Neuronal stem cell (in vitro differentiated cells): ENCODE measurements around the gene PHF12.

Experiments
- DNase-seq: peaks from one replicate; pipeline ENCODE4 v3.0.0-alpha.2; 2013; ENCODE audit warnings: low spot score
- H2AFZ ChIP-seq: one replicate; pipeline ENCODE4 v1.6.1; 2013; ENCODE audit warnings: mild to moderate bottlenecking, low read length, inconsistent platforms
- H2AK5ac ChIP-seq: 2 replicates; pipeline ENCODE4 v1.6.1; 2013; ENCODE audit warnings: low read depth, mild to moderate bottlenecking, inconsistent platforms, low read length, moderate library complexity, mixed read lengths
- H2BK120ac ChIP-seq: 2 replicates; pipeline ENCODE4 v1.6.1; 2013; ENCODE audit warnings: low read depth, mild to moderate bottlenecking, inconsistent platforms, low read length, moderate library complexity, mixed read lengths
- H2BK12ac ChIP-seq: one replicate; pipeline ENCODE4 v1.6.1; 2013; ENCODE audit warnings: low read length, inconsistent platforms
- H2BK15ac ChIP-seq: 2 replicates; pipeline ENCODE4 v1.6.1; 2013; ENCODE audit warnings: mild to moderate bottlenecking, low read length, inconsistent platforms, mixed read lengths
- H2BK5ac ChIP-seq: one replicate; pipeline ENCODE4 v1.6.1; 2013; ENCODE audit warnings: inconsistent platforms, mild to moderate bottlenecking, low read length, moderate library complexity
- H3K14ac ChIP-seq: one replicate; pipeline ENCODE4 v1.6.1; 2013; ENCODE audit warnings: low read length, inconsistent platforms
- H3K18ac ChIP-seq: 2 replicates; pipeline ENCODE4 v1.6.1; 2013; ENCODE audit warnings: low read length, inconsistent platforms
- H3K23ac ChIP-seq: 2 replicates; pipeline ENCODE4 v1.6.1; 2013; ENCODE audit warnings: low read depth, mild to moderate bottlenecking, mixed read lengths, low read length, inconsistent platforms; ENCODE audit not compliant: poor library complexity
- H3K27ac ChIP-seq: replicated peaks from 3 replicates; pipeline ENCODE4 v1.5.1; 2013; ENCODE audit warnings: low read length, inconsistent platforms
- H3K27me3 ChIP-seq, 3 experiments: 2 replicates each; pipeline ENCODE4 v1.6.1; 2013; ENCODE audit warnings: low read length in 3 of 3, mild to moderate bottlenecking in 2 of 3, inconsistent platforms in 1 of 3, low read depth in 1 of 3, mixed read lengths in 1 of 3, moderate library complexity in 1 of 3; ENCODE audit not compliant: control insufficient read depth in 3 of 3, insufficient read depth in 3 of 3
- H3K36me3 ChIP-seq, 2 donors: replicated peaks in 1 of 2; 2 replicates each; pipeline ENCODE4 v1.6.1; 2013; ENCODE audit warnings: low read length in 2 of 2; ENCODE audit not compliant: control insufficient read depth in 2 of 2, insufficient read depth in 2 of 2
- H3K4ac ChIP-seq: 2 replicates; pipeline ENCODE4 v1.6.1; 2013; ENCODE audit warnings: inconsistent platforms, mild to moderate bottlenecking, low read length, moderate library complexity
- H3K4me1 ChIP-seq, 2 donors: 1 replicate in 1 of 2; 2 replicates in 1 of 2; pipeline ENCODE4 v1.6.1; 2013; ENCODE audit warnings: low read length in 2 of 2, low read depth in 1 of 2; ENCODE audit not compliant: control insufficient read depth in 2 of 2, insufficient read depth in 1 of 2
- H3K4me2 ChIP-seq: one replicate; pipeline ENCODE4 v1.6.1; 2013; ENCODE audit warnings: mild to moderate bottlenecking, low read length, inconsistent platforms; ENCODE audit not compliant: insufficient read depth, poor library complexity, severe bottlenecking
- H3K4me3 ChIP-seq, 2 donors: 2 replicates each; pipeline ENCODE4 v1.5.1; 2013; ENCODE audit warnings: low read length in 2 of 2, mild to moderate bottlenecking in 2 of 2, inconsistent platforms in 1 of 2, moderate library complexity in 1 of 2
- H3K79me1 ChIP-seq: one replicate; pipeline ENCODE4 v1.6.1; 2013; ENCODE audit warnings: low read depth, mild to moderate bottlenecking, inconsistent platforms, low read length, moderate library complexity
- H3K9ac ChIP-seq: one replicate; pipeline ENCODE4 v1.6.1; 2013; ENCODE audit warnings: mild to moderate bottlenecking, low read depth, low read length, inconsistent platforms; ENCODE audit not compliant: poor library complexity
- H3K9me3 ChIP-seq, 2 donors: replicated peaks in 1 of 2; 2 replicates each; pipeline versions ENCODE3 to v1.6.1; 2013; ENCODE audit warnings: low read length in 2 of 2, mild to moderate bottlenecking in 2 of 2, inconsistent platforms in 1 of 2, low read depth in 1 of 2, mixed read lengths in 1 of 2, moderate library complexity in 1 of 2; ENCODE audit not compliant: control insufficient read depth in 2 of 2, insufficient read depth in 1 of 2
- H4K8ac ChIP-seq: one replicate; pipeline ENCODE4 v1.6.1; 2013; ENCODE audit warnings: low read depth, mild to moderate bottlenecking, inconsistent platforms, low read length, moderate library complexity
- H4K91ac ChIP-seq: one replicate; pipeline ENCODE4 v1.6.1; 2013; ENCODE audit warnings: low read length, low read depth, mild to moderate bottlenecking, inconsistent platforms; ENCODE audit not compliant: poor library complexity
- WGBS, 2 donors: extraction: QIAGEN DNeasy Blood & Tissue Kit; methylation state at CpG; one replicate each; pipeline ENCODE4 v1.1.7; 2013; ENCODE audit warnings: missing lambda C conversion rate in 2 of 2, mixed read lengths in 1 of 2; ENCODE audit not compliant: insufficient read length in 2 of 2, insufficient replicate concordance in 1 of 2; ENCODE audit errors: extremely low coverage in 2 of 2; 5-methylcytosine and 5-hydroxymethylcytosine counted together

The PHF12 gene

GRCh38 chr17:28982131-28982793 is 30.9 kb upstream of the PHF12 start:
- H3K27me3 ChIP-seq = peaks cover 0 to 8% (median 0%) of the 10 kb centered on the region in 3 experiments
- H2BK15ac ChIP-seq = no peak overlapping the region
- H4K8ac ChIP-seq = no peak overlapping the region
- H2AFZ ChIP-seq = no peak overlapping the region
- no CpG with 5 or more reads among the region's 11 CpGs for WGBS, 2 donors
- no peaks in the 10 kb centered on the region for H3K79me1 ChIP-seq
- H2AK5ac ChIP-seq = no peak overlapping the region
- H3K4me3 ChIP-seq = no peak overlapping the region
- H3K18ac ChIP-seq = no peak overlapping the region
- H3K4ac ChIP-seq = no peak overlapping the region
- DNase-seq = no peak
- H2BK120ac ChIP-seq = no peak overlapping the region
- no peaks in the 10 kb centered on the region for H3K9me3 ChIP-seq
- H3K4me2 ChIP-seq = no peak overlapping the region
- no peak overlapping the region for H2BK12ac ChIP-seq
- H3K27ac ChIP-seq = no peak overlapping the region
- H2BK5ac ChIP-seq = no peak overlapping the region
- H3K36me3 ChIP-seq = no peaks in the 10 kb centered on the region
- H3K9ac ChIP-seq = no peak overlapping the region
- no peak overlapping the region for H3K23ac ChIP-seq
- peaks cover 0 to 30% of the 10 kb centered on the region in 2 donors for H3K4me1 ChIP-seq
- H4K91ac ChIP-seq = no peak overlapping the region
- H3K14ac ChIP-seq = no peak overlapping the region

GRCh38 chr17:28978356-28978964 is 27.1 kb upstream of the PHF12 start:
- WGBS, 2 donors = no CpG with 5 or more reads among the region's 2 CpGs
- Histone ChIP-seq H3K4me1 (peaks cover 4 to 6% of the 10 kb centered on the region in 2 donors), H2AFZ (no peak overlapping the region), H3K27ac (no peak overlapping the region), H3K4me2 (no peak overlapping the region), H3K23ac (no peak overlapping the region), H2AK5ac (no peak overlapping the region), H3K9ac (no peak overlapping the region), H2BK15ac (peak overlapping the region; percentile 25), H3K79me1 (no peaks in the 10 kb centered on the region), H2BK5ac (no peak overlapping the region), H3K36me3 (no peaks in the 10 kb centered on the region), H3K4me3 (no peak overlapping the region), H3K9me3 (no peaks in the 10 kb centered on the region), H3K4ac (no peak overlapping the region), H3K27me3 (no peaks in the 10 kb centered on the region), H4K8ac (no peak overlapping the region), H4K91ac (no peak overlapping the region), H2BK120ac (no peak overlapping the region), H2BK12ac (no peak overlapping the region), H3K18ac (no peak overlapping the region), H3K14ac (no peak overlapping the region)
- no peak for DNase-seq

- peak overlapping the region; percentile 6 for H3K4ac ChIP-seq
- DNase-seq = no peak
- WGBS, 2 donors = no CpG with 5 or more reads among the region's 8 CpGs
- no peaks in the 10 kb centered on the region for H3K27me3 ChIP-seq
- H2BK15ac ChIP-seq = peak overlapping the region; percentile 77
- H3K36me3 ChIP-seq = no peaks in the 10 kb centered on the region
- H3K79me1 ChIP-seq = no peaks in the 10 kb centered on the region
- no peak overlapping the region for H3K18ac ChIP-seq
- H4K8ac ChIP-seq = no peak overlapping the region
- no peak overlapping the region for H3K9ac ChIP-seq
- H3K14ac ChIP-seq = no peak overlapping the region
- no peak overlapping the region for H3K23ac ChIP-seq
- no peak overlapping the region for H2BK120ac ChIP-seq
- no peak overlapping the region for H2BK5ac ChIP-seq
- no peaks in the 10 kb centered on the region for H3K9me3 ChIP-seq
- no peak overlapping the region for H3K4me3 ChIP-seq
- no peak overlapping the region for H3K4me2 ChIP-seq
- H2AK5ac ChIP-seq = peak overlapping the region; percentile 68
- no peak overlapping the region for H4K91ac ChIP-seq
- H2BK12ac ChIP-seq = peak overlapping the region; percentile 89
- H2AFZ ChIP-seq = no peak overlapping the region
- H3K27ac ChIP-seq = no peak overlapping the region
- peaks cover 8 to 9% of the 10 kb centered on the region in 2 donors for H3K4me1 ChIP-seq
Observed at GRCh38 chr17:28977659-28978355, 26.5 kb upstream of the PHF12 start.

GRCh38 chr17:28975646-28976045 is 24.3 kb upstream of the PHF12 start:
- WGBS, 2 donors = no CpG with 5 or more reads among the region's 5 CpGs
- Histone ChIP-seq H3K23ac (no peak overlapping the region), H3K9me3 (no peaks in the 10 kb centered on the region), H2BK15ac (peak overlapping the region; percentile 33), H3K4me3 (no peak overlapping the region), H3K4ac (no peak overlapping the region), H3K79me1 (no peaks in the 10 kb centered on the region), H4K91ac (no peak overlapping the region), H2BK120ac (no peak overlapping the region), H3K18ac (peak overlapping the region; percentile 41), H3K4me1 (peaks cover 8 to 22% of the 10 kb centered on the region in 2 donors), H3K36me3 (no peaks in the 10 kb centered on the region), H3K27ac (no peak overlapping the region), H2BK12ac (peak overlapping the region; percentile 67), H3K9ac (no peak overlapping the region), H3K27me3 (no peaks in the 10 kb centered on the region), H4K8ac (no peak overlapping the region), H2AK5ac (peak overlapping the region; percentile 46), H2AFZ (no peak overlapping the region), H3K4me2 (no peak overlapping the region), H3K14ac (no peak overlapping the region), H2BK5ac (no peak overlapping the region)
- no peak for DNase-seq
